Measurements from ENCODE around the gene MIF4GD. TPM values are rescaled to one million over a fixed set of nuclear protein-coding genes. Genes with fewer than 3 reads are reported as not detected.
"Not testable (repeated sequence)": the region's sequence is repeated elsewhere in the genome, so short reads cannot be mapped to it uniquely, and the experiment has no call there.

MIF4GD gene
- total and polyA plus RNA-seq, 2 donors (not counting 1 experiment from before 2014, with no cell fraction given): 41.5 to 87.4 TPM

GRCh38 chr17:75287221-75287620, 16.2 kb upstream of the MIF4GD start:
- ATAC-seq (ENCODE audit: low read depth): no peak
- peak overlapping the region; percentile 63 for H3K4me3 Mint-ChIP-seq
- WGBS (ENCODE audit: insufficient coverage): 92% methylated on average over 8 of the region's 9 CpGs
- H3K27ac ChIP-seq (ENCODE audit: low read length in 2 of 2): no peak overlapping the region
- no peak for DNase-seq
- no peaks in the 10 kb centered on the region for H3K9me3 Mint-ChIP-seq (ENCODE audit: insufficient read depth)
- H4K20me1 ChIP-seq (ENCODE audit: control insufficient read depth, insufficient read depth, low read length, poor library complexity, severe bottlenecking): no peaks in the 10 kb centered on the region
- CTCF ChIA-PET: interaction anchor here (0.8 to 1.5 kb wide), 2 partner anchors 16 to 118 kb away, joined by 3 to 4 read pairs; partner anchors contain the start of genes GRB2 and MIF4GD
- H3K4me1 Mint-ChIP-seq: peaks cover 31% of the 10 kb centered on the region
- POLR2A ChIA-PET: no interaction called here
- H3K36me3 ChIP-seq (replicated peaks in 1 of 2; ENCODE audit: control extremely low read depth in 1 of 2, control insufficient read depth in 1 of 2, extremely low read depth in 1 of 2, insufficient read depth in 2 of 2, low read length in 1 of 2): peaks cover 1 to 27% of the 10 kb centered on the region in 2 experiments
- H3K4me3 ChIP-seq (ENCODE audit: control extremely low read depth in 1 of 5, extremely low read depth in 1 of 5, insufficient read depth in 1 of 5, low read depth in 2 of 5, low read length in 4 of 5): no peak overlapping the region
- no peaks in the 10 kb centered on the region for H3K27me3 Mint-ChIP-seq
- no peak overlapping the region for H3K4me2 ChIP-seq (replicated peaks; ENCODE audit: low read depth, low read length, poor library complexity, severe bottlenecking)
- H3K79me2 ChIP-seq (ENCODE audit: control insufficient read depth, insufficient read depth, low read length): peaks cover 41% of the 10 kb centered on the region
- TF ChIP-seq EZH2 (IDR thresholded peaks at IDR 0.05; ENCODE audit: borderline replicate concordance, insufficient read depth, low read depth, low read length, poor library complexity, severe bottlenecking) (no peak), CTCF (IDR thresholded peaks at IDR 0.05) (no peak)
- H3K27me3 ChIP-seq (replicated peaks in 1 of 4; ENCODE audit: control extremely low read depth in 1 of 4, control insufficient read depth in 3 of 4, insufficient read depth in 4 of 4, low read length in 3 of 4): no peaks in the 10 kb centered on the region
- peak overlapping the region; percentile 53 for H3K27ac Mint-ChIP-seq
- peaks cover 18 to 38% of the 10 kb centered on the region in 2 donors for H3K4me1 ChIP-seq (ENCODE audit: control insufficient read depth in 2 of 2, insufficient read depth in 2 of 2, low read length in 2 of 2)
- H3K9me3 ChIP-seq (ENCODE audit: control extremely low read depth in 1 of 3, control insufficient read depth in 2 of 3, insufficient read depth in 1 of 3, low read length in 2 of 3): no peaks in the 10 kb centered on the region
- no peak overlapping the region for H2AFZ ChIP-seq (ENCODE audit: insufficient read depth, low read depth, low read length, poor library complexity, severe bottlenecking)
- intact Hi-C loops (cut with micrococcal nuclease): no loop called here
- H3K9ac ChIP-seq (ENCODE audit: low read length): no peak overlapping the region

- CTCF ChIA-PET: interaction anchor here (0.9 to 1.8 kb wide), 3 partner anchors 84 to 324 kb away, joined by 3 to 4 read pairs (median 3); no protein-coding TSS in a partner anchor
- no peaks in the 10 kb centered on the region for H3K27me3 ChIP-seq (replicated peaks in 1 of 4; ENCODE audit: control extremely low read depth in 1 of 4, control insufficient read depth in 3 of 4, insufficient read depth in 4 of 4, low read length in 3 of 4)
- H3K27me3 Mint-ChIP-seq: no peaks in the 10 kb centered on the region
- WGBS (ENCODE audit: insufficient coverage): 89% methylated on average over 6 of the region's 6 CpGs
- no peak overlapping the region for H3K4me3 ChIP-seq (ENCODE audit: control extremely low read depth in 1 of 5, extremely low read depth in 1 of 5, insufficient read depth in 1 of 5, low read depth in 2 of 5, low read length in 4 of 5)
- no peak overlapping the region for H3K27ac ChIP-seq (ENCODE audit: low read length in 2 of 2)
- H4K20me1 ChIP-seq (ENCODE audit: control insufficient read depth, insufficient read depth, low read length, poor library complexity, severe bottlenecking): no peaks in the 10 kb centered on the region
- H2AFZ ChIP-seq (ENCODE audit: insufficient read depth, low read depth, low read length, poor library complexity, severe bottlenecking): no peak overlapping the region
- H3K4me2 ChIP-seq (replicated peaks; ENCODE audit: low read depth, low read length, poor library complexity, severe bottlenecking): no peak overlapping the region
- peaks cover 26% of the 10 kb centered on the region for H3K4me1 Mint-ChIP-seq
- no peaks in the 10 kb centered on the region for H3K9me3 ChIP-seq (ENCODE audit: control extremely low read depth in 1 of 3, control insufficient read depth in 2 of 3, insufficient read depth in 1 of 3, low read length in 2 of 3)
- no peak overlapping the region for H3K9ac ChIP-seq (ENCODE audit: low read length)
- no peak for ATAC-seq (ENCODE audit: low read depth)
- no peak for TF ChIP-seq CTCF (IDR thresholded peaks at IDR 0.05)
- no peak for TF ChIP-seq EZH2 (IDR thresholded peaks at IDR 0.05; ENCODE audit: borderline replicate concordance, insufficient read depth, low read depth, low read length, poor library complexity, severe bottlenecking)
- no peak overlapping the region for H3K4me3 Mint-ChIP-seq
- peaks cover 6 to 17% of the 10 kb centered on the region in 2 donors for H3K4me1 ChIP-seq (ENCODE audit: control insufficient read depth in 2 of 2, insufficient read depth in 2 of 2, low read length in 2 of 2)
- no peak overlapping the region for H3K27ac Mint-ChIP-seq
- peaks cover 61% of the 10 kb centered on the region for H3K79me2 ChIP-seq (ENCODE audit: control insufficient read depth, insufficient read depth, low read length)
- no peaks in the 10 kb centered on the region for H3K9me3 Mint-ChIP-seq (ENCODE audit: insufficient read depth)
- intact Hi-C loops (cut with micrococcal nuclease): no loop called here
- POLR2A ChIA-PET: interaction anchor here (0.7 to 1.3 kb wide), 2 partner anchors 13 to 120 kb away, joined by 4 to 5 read pairs; partner anchors contain the start of gene GRB2
- no peak for DNase-seq
- H3K36me3 ChIP-seq (replicated peaks in 1 of 2; ENCODE audit: control extremely low read depth in 1 of 2, control insufficient read depth in 1 of 2, extremely low read depth in 1 of 2, insufficient read depth in 2 of 2, low read length in 1 of 2): peaks cover 1 to 42% of the 10 kb centered on the region in 2 experiments
These were observed 14.1 kb upstream of the MIF4GD start for GRCh38 chr17:75285123-75285522.

- H2AFZ ChIP-seq (ENCODE audit: insufficient read depth, low read depth, low read length, poor library complexity, severe bottlenecking); H3K9me3 ChIP-seq (ENCODE audit: control extremely low read depth in 1 of 3, control insufficient read depth in 2 of 3, insufficient read depth in 1 of 3, low read length in 2 of 3); H3K27ac Mint-ChIP-seq; H3K9ac ChIP-seq (ENCODE audit: low read length); H3K27me3 ChIP-seq (replicated peaks in 1 of 4; ENCODE audit: control extremely low read depth in 1 of 4, control insufficient read depth in 3 of 4, insufficient read depth in 4 of 4, low read length in 3 of 4); H3K4me1 ChIP-seq (ENCODE audit: control insufficient read depth in 2 of 2, insufficient read depth in 2 of 2, low read length in 2 of 2); CTCF ChIA-PET; DNase-seq; ATAC-seq (ENCODE audit: low read depth); H3K4me2 ChIP-seq (replicated peaks; ENCODE audit: low read depth, low read length, poor library complexity, severe bottlenecking); H3K27ac ChIP-seq (ENCODE audit: low read length in 2 of 2); H3K4me1 Mint-ChIP-seq; H3K27me3 Mint-ChIP-seq; H4K20me1 ChIP-seq (ENCODE audit: control insufficient read depth, insufficient read depth, low read length, poor library complexity, severe bottlenecking); intact Hi-C loops (cut with micrococcal nuclease); H3K4me3 ChIP-seq (ENCODE audit: control extremely low read depth in 1 of 5, extremely low read depth in 1 of 5, insufficient read depth in 1 of 5, low read depth in 2 of 5, low read length in 4 of 5); H3K9me3 Mint-ChIP-seq (ENCODE audit: insufficient read depth); H3K4me3 Mint-ChIP-seq: not testable (repeated sequence)
- H3K79me2 ChIP-seq (ENCODE audit: control insufficient read depth, insufficient read depth, low read length): peaks cover 52% of the 10 kb centered on the region
- peaks cover 0 to 44% of the 10 kb centered on the region in 2 experiments for H3K36me3 ChIP-seq (replicated peaks in 1 of 2; ENCODE audit: control extremely low read depth in 1 of 2, control insufficient read depth in 1 of 2, extremely low read depth in 1 of 2, insufficient read depth in 2 of 2, low read length in 1 of 2)
- POLR2A ChIA-PET: interaction anchor here (0.6 kb wide), 1 partner anchor 1438 kb away, joined by 4 read pairs; no protein-coding TSS in a partner anchor
- WGBS (ENCODE audit: insufficient coverage): no CpG with 5 or more reads among the region's 4 CpGs
These were observed 9.2 kb upstream of the MIF4GD start for GRCh38 chr17:75280189-75280588.

All from B cell (primary cell).